WI38 (cell line): ENCODE data around the gene C16orf96.

Experiments used
- H3K4me3 ChIP-seq: 2 replicates; pipeline ENCODE4 v1.5.1; 2011; ENCODE audit warnings: low read depth, mild to moderate bottlenecking, control low read depth, low read length
- TF ChIP-seq, protein P1 (sequence below): IDR thresholded peaks from 2 replicates; pipeline ENCODE4 v1.5.1; 2012; ENCODE audit warnings: low read depth, mild to moderate bottlenecking, control low read depth, low read length

Gene C16orf96

DNA sequence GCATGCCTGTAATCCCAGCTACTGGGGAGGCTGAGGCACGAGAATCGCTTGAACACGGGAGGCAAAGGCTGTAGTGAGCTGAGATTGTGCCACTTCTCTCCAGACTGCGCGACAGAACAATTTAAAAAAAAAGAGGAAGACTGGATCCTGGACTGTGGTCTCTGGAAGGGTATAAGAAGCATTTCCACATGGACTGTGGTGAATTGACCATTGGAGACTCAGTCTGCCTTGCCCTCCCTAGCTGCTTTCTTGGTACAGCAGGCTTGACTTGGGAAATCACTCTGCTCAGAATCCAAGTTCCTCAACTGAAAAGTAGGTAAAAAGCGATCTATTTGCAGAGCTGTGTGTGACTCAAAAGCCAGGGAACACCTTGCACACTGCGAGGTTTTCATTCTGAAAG is 67.5 kb downstream of the C16orf96 start:
- TF ChIP-seq, protein P1, sequence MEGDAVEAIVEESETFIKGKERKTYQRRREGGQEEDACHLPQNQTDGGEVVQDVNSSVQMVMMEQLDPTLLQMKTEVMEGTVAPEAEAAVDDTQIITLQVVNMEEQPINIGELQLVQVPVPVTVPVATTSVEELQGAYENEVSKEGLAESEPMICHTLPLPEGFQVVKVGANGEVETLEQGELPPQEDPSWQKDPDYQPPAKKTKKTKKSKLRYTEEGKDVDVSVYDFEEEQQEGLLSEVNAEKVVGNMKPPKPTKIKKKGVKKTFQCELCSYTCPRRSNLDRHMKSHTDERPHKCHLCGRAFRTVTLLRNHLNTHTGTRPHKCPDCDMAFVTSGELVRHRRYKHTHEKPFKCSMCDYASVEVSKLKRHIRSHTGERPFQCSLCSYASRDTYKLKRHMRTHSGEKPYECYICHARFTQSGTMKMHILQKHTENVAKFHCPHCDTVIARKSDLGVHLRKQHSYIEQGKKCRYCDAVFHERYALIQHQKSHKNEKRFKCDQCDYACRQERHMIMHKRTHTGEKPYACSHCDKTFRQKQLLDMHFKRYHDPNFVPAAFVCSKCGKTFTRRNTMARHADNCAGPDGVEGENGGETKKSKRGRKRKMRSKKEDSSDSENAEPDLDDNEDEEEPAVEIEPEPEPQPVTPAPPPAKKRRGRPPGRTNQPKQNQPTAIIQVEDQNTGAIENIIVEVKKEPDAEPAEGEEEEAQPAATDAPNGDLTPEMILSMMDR: no peak
- H3K4me3 ChIP-seq: no peak overlapping the region

DNA sequence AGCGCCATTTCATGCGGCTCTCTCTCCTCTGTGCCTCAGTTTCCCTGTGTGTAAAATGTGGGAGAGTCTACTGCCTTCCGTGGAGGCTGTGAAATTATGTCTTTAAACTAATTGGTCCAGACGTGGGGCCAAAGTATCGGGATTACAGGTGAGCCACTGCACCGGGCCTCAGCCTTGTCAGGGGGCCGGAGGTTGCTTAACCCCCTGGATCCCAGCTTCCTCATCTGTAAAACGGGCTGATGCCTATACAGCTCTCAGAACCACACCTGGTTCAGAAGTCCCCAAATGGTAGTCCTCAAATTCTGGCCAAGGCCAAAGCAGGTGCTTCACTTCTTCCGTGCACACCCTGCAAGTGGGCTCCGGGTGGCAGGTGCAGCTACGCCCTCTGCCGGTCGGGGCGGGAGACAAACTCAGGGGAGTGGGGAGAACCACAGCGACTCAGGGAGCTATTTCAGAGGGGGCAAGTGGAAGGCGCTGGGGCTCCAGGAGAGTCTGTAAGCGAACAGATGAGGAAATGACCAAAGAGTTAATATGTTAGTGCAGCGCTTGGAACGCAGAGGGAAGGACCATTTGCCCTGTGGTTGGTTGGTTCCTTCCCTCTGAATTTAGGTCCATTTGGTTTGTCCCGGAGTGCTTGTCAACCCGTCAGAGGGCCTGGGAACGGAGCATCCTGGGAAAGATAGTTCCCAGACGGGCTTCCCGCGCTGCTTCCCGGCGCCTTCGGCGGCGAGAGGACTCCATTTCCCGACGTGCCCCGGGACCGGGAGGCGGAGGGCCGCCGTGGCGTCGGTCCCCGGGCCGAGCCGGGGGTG is 68.1 kb downstream of the C16orf96 start, which contains the start of gene MGRN1:
Gene MGRN1 (plus strand): TSS at position 812 of the 812 bp plus-strand sequence. CDS start 135 bp downstream, outside the sequence.
- H3K4me3 ChIP-seq: peak within 1 kb of the TSS; percentile 88

DNA sequence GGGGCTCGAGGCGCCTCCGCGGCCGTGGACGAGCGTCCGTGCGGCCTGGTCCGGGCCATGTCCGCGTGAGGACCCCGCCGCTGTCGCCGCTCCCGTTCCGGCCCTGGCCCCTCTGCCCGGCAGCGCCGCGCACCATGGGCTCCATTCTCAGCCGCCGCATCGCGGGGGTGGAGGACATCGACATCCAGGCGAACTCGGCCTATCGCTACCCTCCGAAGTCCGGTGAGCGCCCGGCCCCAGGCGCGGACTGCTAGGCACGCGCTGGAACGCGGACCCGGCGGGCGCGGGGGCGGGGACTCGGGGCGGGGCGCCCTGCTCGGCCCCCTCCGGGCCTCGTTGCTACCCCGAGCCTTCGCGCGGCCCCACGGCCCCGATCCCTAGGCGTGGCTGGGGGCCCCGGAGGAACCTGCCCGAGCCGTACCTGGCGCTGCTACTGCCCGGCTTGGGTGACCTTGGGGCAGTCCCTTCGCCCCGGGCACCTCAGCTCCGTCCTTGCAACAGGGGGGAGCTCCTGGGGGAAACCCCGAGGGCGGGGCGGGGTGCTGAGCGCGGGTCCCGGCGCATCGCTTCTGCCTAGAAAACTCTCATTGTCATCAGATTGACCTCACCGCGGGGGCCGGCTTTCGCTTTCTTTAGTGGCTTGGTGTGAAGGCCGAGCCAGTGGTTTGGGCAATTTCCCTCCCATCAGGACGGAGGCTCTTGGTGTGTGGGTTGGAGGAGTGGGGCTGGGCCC is 68.9 kb downstream of the C16orf96 start:
- peak overlapping the region; percentile 88 for H3K4me3 ChIP-seq
- TF ChIP-seq, protein P1: no peak

More for the DNA sequence above, 68.1 kb downstream of the C16orf96 start, which contains the start of gene MGRN1:
- TF ChIP-seq, protein P1: peak; percentile 90

DNA sequence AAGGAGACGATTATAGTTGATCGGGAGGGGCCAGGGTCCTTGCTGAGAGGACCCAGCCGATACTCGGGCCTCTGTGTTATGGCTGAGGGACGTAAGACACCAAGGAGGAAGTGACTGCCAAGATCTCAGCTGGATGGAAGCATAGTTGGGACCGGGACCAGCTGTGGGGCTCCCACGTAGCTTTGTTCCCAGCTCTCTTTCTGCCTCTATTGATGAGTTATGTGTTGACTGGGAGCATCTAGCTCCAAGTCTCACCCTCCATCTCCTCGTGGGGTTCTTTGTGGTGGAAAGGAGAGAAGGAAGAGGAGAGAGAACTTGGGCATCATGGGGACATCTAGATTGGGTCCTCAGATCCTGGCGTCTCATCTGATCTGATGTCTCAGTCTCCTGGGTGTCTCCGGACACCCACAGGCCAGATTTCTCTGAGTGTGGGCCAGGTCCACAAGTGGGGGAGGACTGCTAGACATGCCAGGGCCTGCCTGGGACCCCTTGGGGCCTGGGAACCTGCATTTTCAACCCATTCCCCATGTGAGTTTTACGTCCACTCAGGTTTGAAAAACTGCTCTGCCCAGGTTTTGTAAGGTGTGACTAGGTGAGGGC is 69.5 kb downstream of the C16orf96 start:
- peak overlapping the region; percentile 88 for H3K4me3 ChIP-seq
- TF ChIP-seq, protein P1: no peak

DNA sequence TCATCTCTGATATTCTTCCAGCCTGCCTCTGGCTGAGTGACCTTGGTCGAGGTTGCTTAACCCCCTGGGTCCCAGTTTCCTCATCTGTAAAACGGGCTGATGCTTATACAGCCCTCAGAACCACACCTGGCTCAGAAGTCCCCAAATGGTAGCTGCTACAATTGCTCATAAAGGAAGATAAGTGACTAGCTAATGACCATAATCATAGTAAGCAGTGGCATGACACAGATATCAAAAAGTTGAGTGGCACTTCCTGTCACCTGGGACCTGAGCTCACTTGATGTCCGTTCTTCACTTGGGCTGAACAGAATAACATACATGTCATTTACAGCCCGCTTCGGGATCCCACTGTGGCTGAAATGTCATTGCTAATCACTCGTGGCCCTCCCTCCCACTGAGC is 70.3 kb downstream of the C16orf96 start:
- TF ChIP-seq, protein P1: no peak
- peak overlapping the region; percentile 88 for H3K4me3 ChIP-seq

DNA sequence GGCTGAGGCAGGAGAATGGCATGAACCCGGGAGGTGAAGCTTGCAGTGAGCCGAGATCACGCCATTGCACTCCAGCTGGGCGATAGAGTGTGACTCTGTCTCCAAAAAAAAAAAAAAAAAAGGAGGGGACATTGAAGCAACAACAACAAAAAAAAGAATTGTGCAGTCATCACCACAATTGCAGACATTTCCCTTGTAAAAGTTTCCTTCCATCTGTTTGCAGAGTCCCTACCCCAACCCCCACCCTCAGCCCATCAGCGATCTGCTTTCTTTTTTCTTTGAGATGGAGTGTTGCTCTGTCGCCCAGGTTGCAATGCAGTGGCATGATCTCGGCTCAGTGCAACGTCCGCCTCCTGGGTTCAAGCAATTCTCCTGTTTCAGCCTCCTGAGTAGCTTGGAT is 72.1 kb downstream of the C16orf96 start:
- H3K4me3 ChIP-seq: no peak overlapping the region

More for the DNA sequence above, 72.1 kb downstream of the C16orf96 start:
- TF ChIP-seq, protein P1: no peak
